Ovary (tissue), 9 donors: Measurements from ENCODE around the gene RBM42. TPM values are rescaled to one million over a fixed set of nuclear protein-coding genes. Genes with fewer than 3 reads are reported as not detected.
A peak's percentile ranks its signal among the peaks of the same experiment; 100 is the strongest.

ENCODE experiments used
- DNase-seq, 5 donors: peaks; one replicate each; pipeline ENCODE4 v3.0.0-alpha.2; 2019 to 2020
- H3K27ac ChIP-seq, 2 donors: fragments of 200-600 bp; one replicate each; pipeline versions ENCODE4 v1.5.1 to v1.8.0; 2019 to 2022
- H3K27me3 ChIP-seq: fragments of 200-600 bp; one replicate; pipeline ENCODE4 v1.8.0; 2022
- H3K36me3 ChIP-seq: fragments of 200-600 bp; sonication (generic); one replicate; pipeline ENCODE4 v1.5.1; 2019
- H3K4me1 ChIP-seq: one replicate; pipeline ENCODE4 v1.8.1; 2013; ENCODE audit warnings: mild to moderate bottlenecking, moderate library complexity; ENCODE audit not compliant: insufficient read depth
- H3K4me3 ChIP-seq: fragments of 200-600 bp; sonication (generic); one replicate; pipeline ENCODE4 v1.5.1; 2017
- H3K9me3 ChIP-seq, 2 donors: fragments of 200-600 bp in 1 of 2; sonication (generic) in 1 of 2; one replicate each; pipeline versions ENCODE4 v1.5.1 to v1.8.1; 2013 to 2019; ENCODE audit warnings: mild to moderate bottlenecking in 1 of 2, moderate library complexity in 1 of 2
- EP300 ChIP-seq: sonication (generic); formaldehyde crosslinking; IDR thresholded peaks from one replicate; pipeline ENCODE4 v1.6.1; 2017; ENCODE audit warnings: antibody characterized with exemption
- POLR2A ChIP-seq: fragments of 450-650 bp; IDR thresholded peaks from one replicate; pipeline ENCODE4 v1.6.1; 2017; ENCODE audit warnings: antibody characterized with exemption, mild to moderate bottlenecking, moderate library complexity
- WGBS, 3 donors: extraction: QIAGEN DNeasy Blood & Tissue Kit in 1 of 3; methylation state at CpG; one replicate each; pipeline versions ENCODE4 v1.1.5 to v1.1.7; 2013 to 2017; 5-methylcytosine and 5-hydroxymethylcytosine counted together
- intact Hi-C, 4 donors: fragments of 100-400 bp; cut with DNase I; formaldehyde crosslinking; loops; one replicate each; pipeline versions ENCODE4 v1.11.0 to v1.15.1; 2022 to 2023
- polyA plus RNA-seq, 2 donors: library from polyadenylated mRNA; stranded (reverse); fragments of 200-250 nt in 1 of 2; fragments of 350-450 nt in 1 of 2; fragmentation: Illumina TruSeq in 1 of 2; extraction: RNeasy Lipid Tissue Mini Kit (QIAGEN cat#74804) in 1 of 2; gene quantifications; one replicate each; pipeline ENCODE4 v1.2.3, GENCODE V29; 2013 to 2014
- total RNA-seq, 7 donors: library from RNA; depleted of rRNA in 2 of 7; stranded (reverse); fragments of >200 nt in 2 of 7; fragmentation: NEBNext Ultra II Directional in 3 of 7; extraction: Animal tissue kit (Norgen Biotek cat#: 25700) in 3 of 7; gene quantifications; one replicate each; pipeline versions ENCODE4 v1.1.0 to v1.2.4, GENCODE V29; 2016 to 2023
- TF ChIP-seq, protein P1 (sequence below), 3 donors: fragments of 450-650 bp in 2 of 3; fragments of 200-600 bp in 1 of 3; IDR thresholded peaks; one replicate each; pipeline versions ENCODE4 v1.5.1 to v1.8.0; 2016 to 2022; ENCODE audit warnings: antibody characterized with exemption in 3 of 3, mild to moderate bottlenecking in 1 of 3
- donor health status: DM: no; HTN: no; CAD: no; lungs with moderate emphysema.
- donor health status: DM: no; HTN: no; CAD: no.
- donor health status: Bipolar disorder and iron deficiency.
- donor health status: DM: yes; HTN: yes; CAD: no.
- donor health status: DM: no; HTN: no; CAD: no.
- donor health status: DM: yes; HTN: yes; CAD: no.

Gene RBM42
- total and polyA plus RNA-seq, 9 donors, result 6.1 to 90.4 (median 75.3) TPM

DNA sequence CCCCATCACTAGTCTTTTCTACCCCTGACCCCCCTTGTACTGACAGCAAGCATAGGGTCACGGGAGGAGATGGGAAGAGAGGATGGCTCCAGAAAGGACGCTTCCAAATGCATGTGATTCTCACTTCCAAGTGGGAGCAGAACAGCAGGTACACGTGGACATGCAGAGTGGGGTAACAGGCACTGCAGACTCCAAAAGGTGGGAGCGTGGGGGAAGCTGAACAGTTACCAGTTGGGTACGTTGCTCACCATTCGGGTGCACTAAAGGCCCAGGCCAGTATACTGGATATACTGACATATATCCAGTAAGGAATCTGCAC, 10.4 kb downstream of the RBM42 start:
- Histone ChIP-seq H3K27me3 (no peaks in the 10 kb centered on the region), H3K4me3 (no peak overlapping the region), H3K4me1 (peaks cover 2% of the 10 kb centered on the region), H3K27ac (no peak overlapping the region), H3K36me3 (no peaks in the 10 kb centered on the region), H3K9me3 (no peaks in the 10 kb centered on the region)
- intact Hi-C loops, result no loop called here
- no peak for TF ChIP-seq POLR2A
- no peak for TF ChIP-seq EP300
- TF ChIP-seq, protein P1, sequence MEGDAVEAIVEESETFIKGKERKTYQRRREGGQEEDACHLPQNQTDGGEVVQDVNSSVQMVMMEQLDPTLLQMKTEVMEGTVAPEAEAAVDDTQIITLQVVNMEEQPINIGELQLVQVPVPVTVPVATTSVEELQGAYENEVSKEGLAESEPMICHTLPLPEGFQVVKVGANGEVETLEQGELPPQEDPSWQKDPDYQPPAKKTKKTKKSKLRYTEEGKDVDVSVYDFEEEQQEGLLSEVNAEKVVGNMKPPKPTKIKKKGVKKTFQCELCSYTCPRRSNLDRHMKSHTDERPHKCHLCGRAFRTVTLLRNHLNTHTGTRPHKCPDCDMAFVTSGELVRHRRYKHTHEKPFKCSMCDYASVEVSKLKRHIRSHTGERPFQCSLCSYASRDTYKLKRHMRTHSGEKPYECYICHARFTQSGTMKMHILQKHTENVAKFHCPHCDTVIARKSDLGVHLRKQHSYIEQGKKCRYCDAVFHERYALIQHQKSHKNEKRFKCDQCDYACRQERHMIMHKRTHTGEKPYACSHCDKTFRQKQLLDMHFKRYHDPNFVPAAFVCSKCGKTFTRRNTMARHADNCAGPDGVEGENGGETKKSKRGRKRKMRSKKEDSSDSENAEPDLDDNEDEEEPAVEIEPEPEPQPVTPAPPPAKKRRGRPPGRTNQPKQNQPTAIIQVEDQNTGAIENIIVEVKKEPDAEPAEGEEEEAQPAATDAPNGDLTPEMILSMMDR (IDR thresholded peaks at IDR 0.05), result no peak
- WGBS, 3 donors, result 31 to 36% (median 35%) methylated on average over 6 of the region's 6 CpGs
- no peak for DNase-seq

DNA sequence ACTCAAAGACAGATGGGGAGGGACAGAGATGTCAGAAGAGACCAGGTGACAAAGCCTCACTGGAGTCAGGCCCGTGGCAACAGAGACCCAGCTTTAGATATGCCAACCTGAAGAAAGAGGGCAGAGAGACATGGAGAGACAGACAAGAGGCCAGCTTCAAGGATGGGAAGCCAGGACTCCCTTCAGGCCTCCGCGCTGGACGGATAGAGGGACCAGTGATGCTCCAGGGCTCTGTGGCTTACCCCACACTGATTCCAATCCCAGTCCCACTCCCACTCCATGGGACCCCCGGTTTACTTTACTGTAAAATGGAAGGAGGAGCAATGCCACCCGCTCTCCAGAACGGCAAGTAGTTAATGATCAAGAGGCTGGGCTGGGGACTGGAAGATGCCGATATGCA, 11.0 kb downstream of the RBM42 start:
- Histone ChIP-seq H3K27ac (no peak overlapping the region), H3K9me3 (no peaks in the 10 kb centered on the region), H3K4me1 (peaks cover 2% of the 10 kb centered on the region), H3K36me3 (no peaks in the 10 kb centered on the region), H3K27me3 (no peaks in the 10 kb centered on the region), H3K4me3 (no peak overlapping the region)
- DNase-seq, result no peak
- TF ChIP-seq, protein P1 (IDR thresholded peaks at IDR 0.05), result no peak
- TF ChIP-seq POLR2A (no peak), EP300 (no peak)
- WGBS, 3 donors, result 74 to 85% (median 80%) methylated on average over 8 of the region's 8 CpGs
- intact Hi-C loops, result no loop called here

DNA sequence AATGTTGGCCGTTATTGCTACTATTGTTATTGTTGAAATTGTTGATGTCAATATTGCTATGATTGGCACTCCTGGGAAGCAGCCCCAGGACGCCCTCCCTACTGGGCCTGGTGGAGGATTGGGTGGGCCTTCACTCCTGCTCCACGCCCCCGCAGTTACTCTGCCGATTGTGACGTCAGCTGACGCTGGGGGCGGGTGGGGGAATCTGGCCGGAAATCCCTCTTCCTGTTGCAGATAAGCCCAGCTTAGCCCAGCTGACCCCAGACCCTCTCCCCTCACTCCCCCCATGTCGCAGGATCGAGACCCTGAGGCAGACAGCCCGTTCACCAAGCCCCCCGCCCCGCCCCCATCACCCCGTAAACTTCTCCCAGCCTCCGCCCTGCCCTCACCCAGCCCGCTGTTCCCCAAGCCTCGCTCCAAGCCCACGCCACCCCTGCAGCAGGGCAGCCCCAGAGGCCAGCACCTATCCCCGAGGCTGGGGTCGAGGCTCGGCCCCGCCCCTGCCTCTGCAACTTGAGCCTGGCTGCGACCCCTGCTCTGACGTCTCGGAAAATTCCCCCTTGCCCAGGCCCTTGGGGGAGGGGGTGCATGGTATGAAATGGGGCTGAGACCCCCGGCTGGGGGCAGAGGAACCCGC, 12.8 kb downstream of the RBM42 start, which contains the start of gene ETV2:
ETV2 (plus strand) TSS at position 231 of the 637 bp plus-strand sequence. CDS start 716 bp downstream, outside the sequence.
- TF ChIP-seq EP300 (no peak), POLR2A (no peak)
- TF ChIP-seq, protein P1 (IDR thresholded peaks at IDR 0.05), result no peak
- Histone ChIP-seq H3K27ac (no peak within 1 kb of the TSS), H3K9me3 (no peaks in the 10 kb centered on the region), H3K36me3 (no peaks in the 10 kb centered on the region), H3K4me3 (no peak within 1 kb of the TSS), H3K4me1 (peaks cover 7% of the 10 kb centered on the region), H3K27me3 (no peaks in the 10 kb centered on the region)
- peak; percentile 35 to 61 (median 52) for DNase-seq
- WGBS, 3 donors, result 19 to 24% (median 21%) methylated on average over 27 to 28 of the region's 28 CpGs
- intact Hi-C loops, result no loop called here

DNA sequence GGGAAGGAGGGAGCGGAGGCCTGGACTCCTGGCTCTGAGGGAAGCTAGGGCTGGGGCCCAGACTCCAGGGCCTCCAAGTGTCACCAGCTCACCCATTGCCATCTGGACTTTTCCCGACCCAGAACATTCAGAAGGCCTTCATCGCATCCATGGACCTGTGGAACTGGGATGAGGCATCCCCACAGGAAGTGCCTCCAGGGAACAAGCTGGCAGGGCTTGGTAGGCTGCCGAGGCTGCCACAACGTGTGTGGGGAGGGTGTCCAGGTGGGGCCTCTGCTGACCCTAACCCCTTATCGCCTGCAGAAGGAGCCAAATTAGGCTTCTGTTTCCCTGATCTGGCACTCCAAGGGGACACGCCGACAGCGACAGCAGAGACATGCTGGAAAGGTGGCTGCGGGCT, 13.5 kb downstream of the RBM42 start:
- Histone ChIP-seq H3K9me3 (no peaks in the 10 kb centered on the region), H3K27ac (no peak overlapping the region), H3K4me1 (peaks cover 7% of the 10 kb centered on the region), H3K4me3 (no peak overlapping the region), H3K36me3 (no peaks in the 10 kb centered on the region), H3K27me3 (no peaks in the 10 kb centered on the region)
- TF ChIP-seq POLR2A, result no peak
- TF ChIP-seq, protein P1 (IDR thresholded peaks at IDR 0.05), result no peak
- no peak for TF ChIP-seq EP300
- intact Hi-C loops, result no loop called here
- 76 to 79% (median 78%) methylated on average over 10 of the region's 10 CpGs for WGBS, 3 donors
- peak in 1 of 5 donors; percentile 50 for DNase-seq
